OCI-LY3 (cell line): ENCODE data around the gene PARP8.

Experiments used
- CTCF ChIP-seq: fragments of 200-600, 300-600 bp; sonication (generic); IDR thresholded peaks from 2 replicates; pipeline ENCODE4 v1.5.1; 2014; ENCODE audit warnings: antibody characterized with exemption, low read length, low read depth
- EZH2phosphoT487 ChIP-seq: fragments of 200-600 bp; shearing (Covaris generic); IDR thresholded peaks from 2 replicates; pipeline ENCODE4 v1.6.1; 2018; ENCODE audit warnings: antibody characterized with exemption, mixed run types, low read depth

- TF ChIP-seq CTCF: no peak
- no peak for TF ChIP-seq EZH2phosphoT487
Measured at GRCh38 chr5:50856401-50857119, 190.1 kb downstream of the PARP8 start.
